Articular chondrocyte of knee joint (primary cell): ENCODE measurements around the gene MCM8. TPM values are rescaled to one million over a fixed set of nuclear protein-coding genes. Genes with fewer than 3 reads are reported as not detected.

Experiments used
- small RNA-seq: library from RNA; depleted of rRNA; stranded (forward); fragments of <200 nt; gene quantifications from one replicate; pipeline ENCODE3, GENCODE V24; 2012
- total RNA-seq: library from RNA; depleted of rRNA; stranded (reverse); fragments of >200 nt; gene quantifications from 2 replicates; pipeline ENCODE4 v1.2.3, GENCODE V29; 2012

MCM8 gene
- 5.4 and 6.5 TPM in 2 replicates for total RNA-seq

GRCh38 chr20:5950271-5951031 is at the start of gene MCM8, which contains the start of gene TRMT6:
TSS of gene MCM8 (plus strand) at chr20:5950652. CDS start at chr20:5952016, 1,364 bp downstream.
TSS of gene TRMT6 (minus strand) at chr20:5950533. CDS start at chr20:5950405, 128 bp downstream.

Small RNA genes lying within 50 kb of the gene (small RNA-seq; reads per million reads assigned to genes)
- gene RF00019: not detected
- gene RN7SL498P: not detected

Other genes with a start within 250 kb of the MCM8 start
- 1.6 and 1.9 TPM in 2 replicates for gene SHLD1, start 200.3 kb upstream of the MCM8 start, total RNA-seq
- gene CHGB, start 39.1 kb upstream of the MCM8 start, total RNA-seq: 0.11 TPM in 1 of 2 replicates, not detected in the other
- 7.4 TPM in 2 replicates for gene TRMT6, start 119 bp upstream of the MCM8 start, total RNA-seq
- 39.6 and 50.4 TPM in 2 replicates for gene CRLS1, start 55.5 kb downstream of the MCM8 start, total RNA-seq
- under 0.01 and 0.11 TPM in 2 replicates for gene LRRN4, start 103.4 kb downstream of the MCM8 start, total RNA-seq
- 3.9 and 5.1 TPM in 2 replicates for gene FERMT1, start 172.4 kb downstream of the MCM8 start, total RNA-seq